GM18909 (cell line): ENCODE results near the gene DENND2D.

Source experiments
- ATAC-seq: cut with Tn5 transposase; IDR thresholded peaks from one replicate; pipeline ENCODE4 v1.9.1; 2021; ENCODE audit warnings: mild to moderate bottlenecking; ENCODE audit not compliant: unreplicated experiment, poor library complexity

Gene DENND2D

GRCh38 chr1:111204201-111204982 lies 3.9 kb upstream of the DENND2D start:
- ATAC-seq, result peak; percentile 62

- peak; percentile 58 for ATAC-seq
Observed at GRCh38 chr1:111203681-111204200, 3.3 kb upstream of the DENND2D start.

- ATAC-seq, result peak; percentile 6
Observed at GRCh38 chr1:111202707-111203623, 2.5 kb upstream of the DENND2D start.

GRCh38 chr1:111202366-111202706 lies 1.9 kb upstream of the DENND2D start:
- no peak for ATAC-seq

- ATAC-seq, result no peak
Observed at GRCh38 chr1:111201275-111202090, 1.0 kb upstream of the DENND2D start.

GRCh38 chr1:111200802-111201161 lies 336 bp upstream of the DENND2D start:
- no peak for ATAC-seq

GRCh38 chr1:111199329-111199728 lies 1.1 kb downstream of the DENND2D start:
- ATAC-seq, result no peak

- ATAC-seq, result no peak
Observed at GRCh38 chr1:111198836-111199235, 1.6 kb downstream of the DENND2D start.

- ATAC-seq, result no peak
Observed at GRCh38 chr1:111197598-111198284, 2.7 kb downstream of the DENND2D start.

GRCh38 chr1:111196213-111196612 lies 4.2 kb downstream of the DENND2D start:
- ATAC-seq, result no peak

- ATAC-seq, result no peak
Observed at GRCh38 chr1:111195002-111195684, 5.3 kb downstream of the DENND2D start.

GRCh38 chr1:111193712-111194480 lies 6.5 kb downstream of the DENND2D start:
- no peak for ATAC-seq

- peak; percentile 42 for ATAC-seq
Observed at GRCh38 chr1:111192658-111193519, 7.6 kb downstream of the DENND2D start.

GRCh38 chr1:111192074-111192473 lies 8.4 kb downstream of the DENND2D start:
- ATAC-seq, result no peak

GRCh38 chr1:111191496-111191895 lies 8.9 kb downstream of the DENND2D start:
- ATAC-seq, result no peak

- ATAC-seq, result no peak
Observed at GRCh38 chr1:111190931-111191451, 9.5 kb downstream of the DENND2D start.

- ATAC-seq, result no peak
Observed at GRCh38 chr1:111184663-111185062, 15.8 kb downstream of the DENND2D start.
